Transverse colon (tissue), 3 donors: ENCODE data around the gene HMGXB3.

Source experiments
- POLR2A ChIP-seq: fragments of 450-650 bp; IDR thresholded peaks from one replicate; pipeline ENCODE4 v1.6.1; 2016; ENCODE audit warnings: antibody characterized with exemption, mild to moderate bottlenecking, moderate library complexity
- POLR2AphosphoS5 ChIP-seq, 3 donors: sonication (generic); formaldehyde crosslinking; IDR thresholded peaks; one replicate each; pipeline ENCODE4 v1.6.1; 2016; ENCODE audit warnings: antibody characterized with exemption in 3 of 3

- TF ChIP-seq POLR2A (no peak), POLR2AphosphoS5 (IDR thresholded peaks at IDR 0.05) (no peak)
Measured at GRCh38 chr5:149953436-149954121, 47.0 kb upstream of the HMGXB3 start.
